NCI-H2029 (cell line): Measurements from ENCODE around the gene GALE.
"Not testable (repeated sequence)": the region's sequence is repeated elsewhere in the genome, so short reads cannot be mapped to it uniquely, and the experiment has no call there.

Source experiments
- DNase-seq: peaks from one replicate; lab custom pipeline; 2025; lab: John Stamatoyannopoulos, UW

GALE gene

DNA sequence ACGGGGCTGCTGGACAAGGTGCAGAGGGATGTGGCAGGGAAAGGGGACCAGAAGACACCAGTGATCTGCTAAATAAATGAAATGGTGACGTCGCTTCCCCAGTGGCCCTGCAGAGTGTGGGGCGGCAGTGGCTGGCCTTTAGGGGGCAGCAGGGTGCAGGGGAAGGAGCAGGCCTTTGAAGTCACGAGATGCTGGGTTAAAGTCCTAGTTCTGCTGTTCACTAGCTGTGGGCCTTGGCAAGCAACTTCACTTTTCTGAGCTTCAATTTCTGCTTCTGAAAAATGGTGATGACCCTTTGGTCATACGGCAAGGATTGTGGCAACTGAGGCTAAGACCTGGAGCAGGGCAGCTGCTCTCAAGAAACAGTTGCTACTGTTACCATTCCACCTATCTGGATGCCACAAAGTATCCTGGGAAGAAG is 9.2 kb upstream of the GALE start:
- DNase-seq, result peak; percentile 59

- no peak for DNase-seq
These were observed 6.9 kb upstream of the GALE start for GRCh38 chr1:23807453-23807852.

DNA sequence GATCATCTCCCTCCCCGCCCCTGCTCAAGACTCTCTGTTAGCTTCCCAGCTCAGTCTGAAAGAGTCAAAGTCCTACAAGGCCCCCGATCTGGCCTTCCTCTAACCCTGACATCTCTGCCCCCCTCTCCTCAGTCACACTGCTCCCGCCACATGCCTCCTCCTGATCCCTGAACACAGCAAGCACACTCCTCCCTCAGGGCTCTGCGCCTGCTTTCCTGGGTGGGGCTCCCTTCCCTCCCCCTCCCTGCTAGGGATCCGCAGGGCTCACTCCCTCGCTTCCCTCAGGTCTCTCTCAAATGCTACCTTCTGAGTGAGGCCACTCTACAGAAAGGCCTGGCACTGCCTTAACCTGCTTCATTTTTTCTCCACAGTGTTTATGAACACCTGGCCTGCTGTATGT is 5.7 kb upstream of the GALE start:
- DNase-seq, result no peak

DNA sequence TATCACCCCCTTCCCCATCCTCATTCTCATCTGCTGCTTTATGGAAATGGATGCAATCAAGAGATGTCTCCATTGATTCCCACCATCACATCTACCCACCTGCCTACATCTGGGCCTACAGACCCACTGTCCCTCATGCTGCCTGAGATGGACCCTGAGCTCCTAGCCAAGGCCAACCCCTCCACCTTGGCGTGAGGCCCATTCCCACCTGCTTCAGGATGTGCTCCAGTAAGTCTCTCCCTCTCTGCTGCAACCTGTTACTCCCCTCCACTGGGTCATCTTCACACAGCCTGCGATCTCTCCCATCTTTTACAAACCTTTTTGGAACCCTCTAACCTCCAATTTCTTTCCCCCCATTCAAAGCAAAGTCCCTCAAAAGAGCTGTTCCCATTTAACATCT is 4.5 kb upstream of the GALE start:
- DNase-seq, result no peak

DNA sequence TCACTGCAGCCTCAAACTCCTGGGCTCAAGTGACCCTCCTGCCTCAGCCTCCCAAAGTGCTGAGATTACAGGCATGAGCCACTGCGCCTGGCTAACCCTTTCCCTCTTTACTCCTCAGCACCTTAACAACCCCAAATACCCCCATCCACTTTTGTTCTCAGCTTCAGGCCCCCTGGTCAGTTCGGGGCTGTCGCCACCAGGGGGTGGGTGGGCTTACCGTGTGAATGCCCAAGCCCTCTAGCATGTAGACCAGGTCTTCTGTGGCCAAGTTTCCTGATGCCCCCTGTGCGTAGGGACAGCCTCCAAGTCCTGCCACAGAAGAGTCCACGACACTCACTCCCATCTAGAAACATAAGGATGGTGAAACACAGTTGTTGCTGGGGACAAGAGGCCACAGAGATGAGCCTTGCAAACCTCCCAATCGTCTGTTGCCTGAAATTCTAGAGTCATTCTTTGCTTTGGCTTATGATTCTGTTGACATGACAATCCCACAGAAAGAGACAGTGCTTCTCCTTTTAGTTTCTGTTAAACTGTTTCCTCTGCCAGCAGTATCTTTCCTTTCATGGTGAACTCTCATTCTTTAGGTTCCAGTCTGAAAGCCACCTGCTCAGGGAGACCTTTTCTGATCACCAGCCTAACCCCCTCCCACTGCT is 3.8 kb upstream of the GALE start:
- no peak for DNase-seq

DNA sequence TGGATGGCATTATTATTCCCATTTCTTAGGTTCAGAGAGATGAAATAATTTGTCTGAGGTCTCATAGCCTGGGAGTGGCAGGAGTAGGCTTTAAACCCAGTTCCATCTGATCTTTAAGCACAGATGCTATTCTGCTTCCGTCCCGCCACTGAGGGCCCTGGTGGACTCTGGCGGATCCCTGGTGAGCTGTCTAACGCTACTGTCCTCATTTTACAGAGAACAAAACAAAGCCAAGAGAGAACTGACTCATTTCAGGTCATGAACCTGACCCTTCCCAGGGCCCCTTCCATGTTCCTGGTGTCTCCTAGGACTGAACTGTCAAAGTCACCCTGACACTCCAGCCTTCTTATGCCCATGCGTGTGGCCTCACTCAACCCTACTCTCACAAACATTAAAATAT is 3.1 kb upstream of the GALE start:
- DNase-seq, result no peak

- DNase-seq, result not testable (repeated sequence)
These were observed 2.3 kb upstream of the GALE start for GRCh38 chr1:23802809-23803342.

- DNase-seq, result no peak
These were observed 1.3 kb upstream of the GALE start for GRCh38 chr1:23801876-23802275.

GRCh38 chr1:23801338-23801748 is 789 bp upstream of the GALE start:
- DNase-seq, result no peak

DNA sequence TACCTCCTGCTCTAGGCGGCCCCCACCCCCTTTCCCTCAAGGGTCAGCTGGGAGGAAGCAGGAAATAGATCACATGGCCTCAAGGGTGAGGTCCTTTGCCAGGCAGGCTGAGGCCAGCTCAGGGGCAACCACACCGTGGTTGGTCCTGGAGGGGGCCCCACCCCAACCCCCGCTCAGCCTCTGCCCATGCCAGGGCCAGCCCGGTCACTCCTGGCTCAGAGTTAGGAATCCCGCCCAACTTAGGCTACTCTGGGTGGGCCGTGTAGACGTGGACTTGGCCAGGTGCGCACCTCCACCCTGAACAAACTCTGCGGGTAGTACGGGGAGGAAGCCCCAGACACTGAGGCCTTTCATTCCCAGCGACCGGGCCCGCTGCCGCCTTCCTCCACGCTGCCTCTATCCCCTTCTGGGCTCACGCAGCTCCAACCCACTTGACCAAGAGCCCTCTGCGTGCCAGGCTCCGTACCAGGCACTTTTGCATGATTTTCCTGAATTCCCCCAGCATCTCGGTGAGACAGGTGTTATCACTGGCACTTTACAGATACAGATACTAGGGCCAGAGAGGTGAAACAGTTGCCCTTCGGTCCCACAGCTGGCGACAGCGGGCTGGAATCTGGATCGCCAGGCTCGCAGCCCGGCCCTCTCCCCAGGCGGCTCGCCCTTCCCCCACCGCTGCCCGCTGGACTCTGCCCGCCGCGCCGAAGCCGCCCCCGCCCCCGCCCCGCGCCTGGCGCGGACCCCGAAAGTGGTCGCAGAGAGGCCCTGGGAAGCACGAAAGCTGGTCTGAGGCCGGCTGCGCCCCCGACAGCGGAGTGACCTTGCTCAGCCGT is 769 bp downstream of the GALE start:
- peak; percentile 77 for DNase-seq

DNA sequence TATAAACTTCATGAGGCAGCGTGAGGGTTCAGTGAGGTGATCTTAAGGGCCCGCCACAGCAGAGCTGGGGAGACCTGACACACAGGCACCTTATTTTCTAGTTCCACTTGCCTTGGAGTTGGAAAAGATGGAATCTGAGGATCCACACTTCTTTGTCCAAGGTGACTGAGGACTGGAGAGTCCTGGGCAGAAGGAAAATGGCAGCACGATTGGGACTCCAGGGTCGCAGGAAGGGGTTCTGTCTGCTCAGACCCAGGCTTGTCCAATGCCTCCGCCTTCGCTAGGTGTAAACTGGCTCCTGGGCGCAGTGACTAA is 1.3 kb downstream of the GALE start:
- DNase-seq, result no peak

DNA sequence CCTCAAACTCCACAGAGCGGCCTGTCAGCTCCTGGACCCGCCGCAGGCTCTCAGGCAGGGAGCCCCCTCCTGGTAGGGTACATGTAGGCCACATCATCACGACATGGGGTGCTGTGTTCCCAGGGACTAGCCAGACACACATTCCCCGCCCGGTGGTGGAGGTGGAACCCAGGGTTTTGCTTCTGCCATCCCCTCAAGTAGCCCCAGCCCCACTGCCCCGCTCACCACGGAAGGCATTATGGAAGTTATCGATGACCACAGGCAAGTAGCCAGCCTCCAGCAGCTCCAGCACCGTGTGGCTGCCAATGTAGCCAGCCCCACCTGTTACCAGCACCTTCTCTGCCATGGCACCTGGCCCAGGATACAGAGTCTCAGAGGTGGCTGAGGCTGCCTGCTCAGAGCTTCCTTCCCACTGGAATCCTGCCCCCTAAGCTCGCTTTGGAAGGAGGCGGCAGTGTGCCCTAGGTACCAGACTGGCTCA is 1.9 kb downstream of the GALE start:
- no peak for DNase-seq

GRCh38 chr1:23797478-23798448 is 2.8 kb downstream of the GALE start:
- no peak for DNase-seq

- no peak for DNase-seq
These were observed 3.9 kb downstream of the GALE start for GRCh38 chr1:23796466-23797271.

- no peak for DNase-seq
These were observed 4.7 kb downstream of the GALE start for GRCh38 chr1:23795676-23796465.

DNA sequence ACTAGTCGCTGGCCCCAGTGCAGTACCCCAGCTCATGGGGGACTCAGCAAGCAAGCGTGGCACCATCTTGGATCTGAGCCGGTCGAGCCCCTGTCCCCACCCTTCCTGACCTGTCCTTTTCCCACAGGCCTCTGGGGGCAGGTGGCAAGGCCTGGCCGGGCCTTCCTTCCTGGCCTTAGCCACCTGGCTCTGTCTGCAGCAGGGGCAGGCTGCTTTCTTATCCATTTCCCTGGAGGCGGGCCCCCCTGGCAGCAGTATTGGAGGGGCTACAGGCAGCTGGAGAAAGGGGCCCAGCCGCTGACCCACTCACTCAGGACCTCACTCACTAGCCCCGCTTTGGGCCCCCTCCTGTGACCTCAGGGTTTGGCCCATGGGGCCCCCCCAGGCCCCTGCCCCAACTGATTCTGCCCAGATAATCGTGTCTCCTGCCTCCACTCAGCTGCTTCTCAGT is 5.8 kb downstream of the GALE start:
- not testable (repeated sequence) for DNase-seq

GRCh38 chr1:23793861-23794731 is 6.5 kb downstream of the GALE start:
- no peak for DNase-seq

GRCh38 chr1:23793018-23793781 is 7.4 kb downstream of the GALE start:
- DNase-seq, result peak; percentile 54
